22Rv1 (cell line): Measurements from ENCODE around the gene KCNIP4.

Experiments
- ZFX ChIP-seq: fragments of 450-650 bp; IDR thresholded peaks from 2 replicates; pipeline ENCODE4 v1.6.1; 2017; ENCODE audit warnings: antibody characterized with exemption, borderline replicate concordance
- TF ChIP-seq, protein P1 (sequence below): fragments of 450-650 bp; IDR thresholded peaks from 2 replicates; pipeline ENCODE4 v1.5.1; 2017; ENCODE audit warnings: mild to moderate bottlenecking

DNA sequence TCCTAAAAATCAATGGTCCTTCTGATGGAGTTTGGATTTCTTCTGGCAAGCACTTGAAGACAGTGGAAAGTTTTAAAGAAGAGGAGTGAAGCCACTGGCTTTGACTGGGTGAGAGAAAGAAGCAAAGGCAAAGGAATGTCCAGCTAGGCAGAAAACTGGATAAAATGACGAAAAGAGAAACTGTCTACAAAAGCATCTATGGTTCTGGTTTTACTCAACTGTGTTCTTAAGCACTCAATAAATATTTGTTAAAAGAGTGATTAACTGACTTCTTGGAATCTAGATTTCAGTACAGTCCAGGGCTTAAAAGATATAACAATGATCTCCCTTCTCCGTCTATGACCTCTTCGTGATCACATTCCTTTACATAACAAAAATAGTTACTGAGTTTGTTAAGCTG lies 1195.9 kb downstream of the KCNIP4 start:
- TF ChIP-seq, protein P1, sequence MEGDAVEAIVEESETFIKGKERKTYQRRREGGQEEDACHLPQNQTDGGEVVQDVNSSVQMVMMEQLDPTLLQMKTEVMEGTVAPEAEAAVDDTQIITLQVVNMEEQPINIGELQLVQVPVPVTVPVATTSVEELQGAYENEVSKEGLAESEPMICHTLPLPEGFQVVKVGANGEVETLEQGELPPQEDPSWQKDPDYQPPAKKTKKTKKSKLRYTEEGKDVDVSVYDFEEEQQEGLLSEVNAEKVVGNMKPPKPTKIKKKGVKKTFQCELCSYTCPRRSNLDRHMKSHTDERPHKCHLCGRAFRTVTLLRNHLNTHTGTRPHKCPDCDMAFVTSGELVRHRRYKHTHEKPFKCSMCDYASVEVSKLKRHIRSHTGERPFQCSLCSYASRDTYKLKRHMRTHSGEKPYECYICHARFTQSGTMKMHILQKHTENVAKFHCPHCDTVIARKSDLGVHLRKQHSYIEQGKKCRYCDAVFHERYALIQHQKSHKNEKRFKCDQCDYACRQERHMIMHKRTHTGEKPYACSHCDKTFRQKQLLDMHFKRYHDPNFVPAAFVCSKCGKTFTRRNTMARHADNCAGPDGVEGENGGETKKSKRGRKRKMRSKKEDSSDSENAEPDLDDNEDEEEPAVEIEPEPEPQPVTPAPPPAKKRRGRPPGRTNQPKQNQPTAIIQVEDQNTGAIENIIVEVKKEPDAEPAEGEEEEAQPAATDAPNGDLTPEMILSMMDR, result no peak
- TF ChIP-seq ZFX, result no peak
